Osteoblast (primary cell): Measurements from ENCODE around the gene CDC14B. TPM values are rescaled to one million over a fixed set of nuclear protein-coding genes. Genes with fewer than 3 reads are reported as not detected.
A peak's percentile ranks its signal among the peaks of the same experiment; 100 is the strongest.

Experiments used
- DNase-seq: peaks from one replicate; pipeline ENCODE4 v3.0.0; 2011; ENCODE audit warnings: low spot score, mixed read lengths; ENCODE audit not compliant: insufficient read length; ENCODE audit errors: missing footprints
- H2AFZ ChIP-seq: 2 replicates; pipeline ENCODE4 v1.6.0; 2011; ENCODE audit warnings: mild to moderate bottlenecking, low read length
- H3K27ac ChIP-seq: 2 replicates; pipeline ENCODE4 v1.5.1; 2011; ENCODE audit warnings: mild to moderate bottlenecking, low read depth, low read length, moderate library complexity
- H3K27me3 ChIP-seq: 2 replicates; pipeline ENCODE4 v1.6.0; 2012; ENCODE audit warnings: mild to moderate bottlenecking, control low read depth, inconsistent platforms, low read length, moderate library complexity; ENCODE audit not compliant: insufficient read depth
- H3K36me3 ChIP-seq: 2 replicates; pipeline ENCODE4 v1.5.1; 2011; ENCODE audit warnings: mild to moderate bottlenecking, low read length, control low read depth, moderate library complexity; ENCODE audit not compliant: insufficient read depth
- H3K4me1 ChIP-seq: 2 replicates; pipeline ENCODE4 v1.5.1; 2011; ENCODE audit warnings: mild to moderate bottlenecking, low read length, control low read depth, moderate library complexity; ENCODE audit not compliant: insufficient read depth
- H3K4me2 ChIP-seq: 2 replicates; pipeline ENCODE4 v1.6.0; 2011; ENCODE audit warnings: mild to moderate bottlenecking, low read length; ENCODE audit not compliant: insufficient read depth
- H3K4me3 ChIP-seq: fragments of 200-600 bp; sonication (generic); 3 replicates; pipeline ENCODE4 v1.5.1; 2012; ENCODE audit warnings: mild to moderate bottlenecking, low read length, inconsistent platforms; ENCODE audit not compliant: insufficient read depth
- H3K79me2 ChIP-seq: 2 replicates; pipeline ENCODE4 v1.6.0; 2012; ENCODE audit warnings: mild to moderate bottlenecking, low read length, control low read depth, inconsistent platforms; ENCODE audit not compliant: insufficient read depth
- H3K9me3 ChIP-seq: 2 replicates; pipeline ENCODE4 v1.5.1; 2011; ENCODE audit warnings: low read depth, low read length, control low read depth
- H4K20me1 ChIP-seq: 2 replicates; pipeline ENCODE4 v1.6.0; 2012; ENCODE audit warnings: mild to moderate bottlenecking, low read length, control low read depth; ENCODE audit not compliant: insufficient read depth
- CTCF ChIP-seq: IDR thresholded peaks from 2 replicates; pipeline ENCODE4 v1.5.1; 2011; ENCODE audit warnings: mild to moderate bottlenecking, low read depth, low read length, moderate library complexity; ENCODE audit errors: extremely low read depth
- total RNA-seq: library from RNA; depleted of rRNA; stranded (reverse); fragments of >200 nt; gene quantifications from 2 replicates; pipeline ENCODE4 v1.2.3, GENCODE V29; 2012

Gene CDC14B
- total RNA-seq, 1 donor = 43.4 TPM

DNA sequence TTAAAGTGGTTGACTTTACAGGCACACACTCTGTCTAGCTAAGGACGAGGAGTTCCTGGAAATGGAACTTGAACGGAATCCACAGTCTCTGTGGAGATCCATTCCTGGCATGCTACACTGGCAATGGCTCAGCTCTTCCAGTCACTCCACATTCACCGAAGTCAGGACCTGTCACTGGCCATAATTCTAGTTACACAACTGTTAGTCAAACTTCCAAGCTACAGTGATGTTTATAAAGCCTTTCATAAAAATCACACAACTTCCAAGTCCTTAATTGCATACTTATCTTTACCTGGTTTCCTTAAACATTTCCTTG, 15.7 kb downstream of the CDC14B start:
- Histone ChIP-seq H3K4me3 (no peak overlapping the region), H3K9me3 (no peaks in the 10 kb centered on the region), H3K36me3 (no peaks in the 10 kb centered on the region), H3K4me2 (peak overlapping the region; percentile 26), H3K79me2 (peaks cover 27% of the 10 kb centered on the region), H4K20me1 (no peaks in the 10 kb centered on the region), H3K27me3 (no peaks in the 10 kb centered on the region), H2AFZ (peak overlapping the region; percentile 23), H3K4me1 (no peaks in the 10 kb centered on the region), H3K27ac (no peak overlapping the region)
- TF ChIP-seq CTCF = no peak
- DNase-seq = peak; percentile 35

GRCh38 chr9:96603305-96604003, 16.2 kb downstream of the CDC14B start:
- Histone ChIP-seq H4K20me1 (no peaks in the 10 kb centered on the region), H3K4me2 (peak overlapping the region; percentile 26), H3K79me2 (peaks cover 26% of the 10 kb centered on the region), H3K4me1 (no peaks in the 10 kb centered on the region), H3K27ac (no peak overlapping the region), H3K36me3 (no peaks in the 10 kb centered on the region), H3K4me3 (no peak overlapping the region), H3K27me3 (no peaks in the 10 kb centered on the region), H3K9me3 (no peaks in the 10 kb centered on the region), H2AFZ (peak overlapping the region; percentile 23)
- peak; percentile 64 for DNase-seq
- TF ChIP-seq CTCF = no peak

- no peak for DNase-seq
- Histone ChIP-seq H3K4me2 (no peak overlapping the region), H3K27me3 (no peaks in the 10 kb centered on the region), H3K9me3 (no peaks in the 10 kb centered on the region), H3K4me3 (no peak overlapping the region), H3K4me1 (no peaks in the 10 kb centered on the region), H2AFZ (no peak overlapping the region), H4K20me1 (no peaks in the 10 kb centered on the region), H3K79me2 (peaks cover 16% of the 10 kb centered on the region), H3K27ac (no peak overlapping the region), H3K36me3 (no peaks in the 10 kb centered on the region)
- TF ChIP-seq CTCF = no peak
Observed at GRCh38 chr9:96599298-96599697, 20.3 kb downstream of the CDC14B start.

GRCh38 chr9:96596601-96597111, 23.0 kb downstream of the CDC14B start:
- Histone ChIP-seq H3K79me2 (peaks cover 12% of the 10 kb centered on the region), H3K36me3 (no peaks in the 10 kb centered on the region), H2AFZ (no peak overlapping the region), H3K27ac (no peak overlapping the region), H3K9me3 (no peaks in the 10 kb centered on the region), H3K4me1 (no peaks in the 10 kb centered on the region), H4K20me1 (no peaks in the 10 kb centered on the region), H3K4me3 (no peak overlapping the region), H3K4me2 (no peak overlapping the region), H3K27me3 (no peaks in the 10 kb centered on the region)
- DNase-seq = no peak
- no peak for TF ChIP-seq CTCF
